Subcutaneous abdominal adipose tissue (tissue), 5 donors: Measurements from ENCODE around the gene C4orf50.
"Not testable (repeated sequence)": the region's sequence is repeated elsewhere in the genome, so short reads cannot be mapped to it uniquely, and the experiment has no call there.

Experiments
- H3K27ac ChIP-seq: one replicate; pipeline ENCODE4 v1.7.0; 2013; ENCODE audit warnings: low read depth, mild to moderate bottlenecking, inconsistent platforms, low read length, moderate library complexity
- H3K27me3 ChIP-seq, 5 donors: one replicate each; pipeline ENCODE4 v1.7.0; 2013; ENCODE audit warnings: low read length in 5 of 5, inconsistent platforms in 1 of 5; ENCODE audit not compliant: control insufficient read depth in 5 of 5, insufficient read depth in 4 of 5
- H3K36me3 ChIP-seq, 5 donors: one replicate each; pipeline ENCODE4 v1.7.0; 2013; ENCODE audit warnings: low read length in 5 of 5; ENCODE audit not compliant: control insufficient read depth in 5 of 5, insufficient read depth in 5 of 5
- H3K4me1 ChIP-seq, 5 donors: one replicate each; pipeline ENCODE4 v1.7.0; 2013; ENCODE audit warnings: low read length in 5 of 5, mild to moderate bottlenecking in 3 of 5, moderate library complexity in 1 of 5; ENCODE audit not compliant: control insufficient read depth in 5 of 5, insufficient read depth in 5 of 5
- H3K4me3 ChIP-seq, 5 donors: one replicate each; pipeline ENCODE4 v1.7.0; 2013; ENCODE audit warnings: low read length in 5 of 5, low read depth in 1 of 5
- H3K9ac ChIP-seq, 5 donors: one replicate each; pipeline ENCODE4 v1.7.0; 2013; ENCODE audit warnings: low read length in 5 of 5, mild to moderate bottlenecking in 4 of 5, moderate library complexity in 3 of 5
- H3K9me3 ChIP-seq, 5 donors: one replicate each; pipeline ENCODE4 v1.7.0; 2013; ENCODE audit warnings: low read length in 5 of 5; ENCODE audit not compliant: control insufficient read depth in 5 of 5
- donor health status: healthy.
- donor health status: healthy.
- donor health status: healthy.
- donor health status: healthy.
- donor health status: healthy.

Gene C4orf50

DNA sequence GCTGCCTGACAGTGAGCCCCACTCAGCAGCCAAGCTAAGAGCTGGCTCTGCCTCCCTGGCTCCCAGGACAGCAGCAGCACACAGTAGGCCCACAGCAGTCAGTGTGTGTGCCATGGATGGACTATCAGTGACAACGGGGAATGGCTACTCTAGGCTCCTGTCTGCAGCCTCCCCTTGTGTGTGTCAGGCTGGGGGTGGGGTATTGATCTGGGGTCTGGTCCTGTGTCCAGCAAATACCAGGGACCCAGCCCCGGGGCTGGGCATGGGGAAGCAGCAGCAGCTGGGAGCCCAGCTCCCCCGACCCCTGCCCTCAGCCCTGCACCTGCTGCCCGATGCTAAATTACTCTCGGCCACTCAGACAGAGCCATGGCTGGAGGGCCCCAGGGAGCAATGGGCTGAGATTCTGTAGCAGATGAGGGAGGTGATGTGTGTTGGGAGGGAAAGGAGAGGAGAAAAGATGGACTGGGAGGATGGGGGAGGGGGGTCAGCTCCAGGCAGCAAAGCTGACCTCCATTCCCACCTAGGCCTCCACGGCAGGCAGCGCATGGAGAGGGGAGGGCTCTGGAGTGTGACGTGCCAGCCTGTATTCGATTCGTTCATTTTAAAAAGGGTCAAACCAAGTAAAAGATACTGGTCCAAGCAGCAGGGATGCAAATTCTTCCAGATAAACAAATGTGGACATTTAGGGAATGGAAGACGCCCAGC, 64.0 kb downstream of the C4orf50 start:
- Histone ChIP-seq H3K9ac (no peak overlapping the region), H3K4me3 (no peak overlapping the region), H3K4me1 (peaks cover 0 to 18% (median 7%) of the 10 kb centered on the region in 5 donors), H3K36me3 (no peaks in the 10 kb centered on the region), H3K27me3 (peaks cover 29 to 42% (median 40%) of the 10 kb centered on the region in 5 donors), H3K9me3 (no peaks in the 10 kb centered on the region), H3K27ac (no peak overlapping the region)

DNA sequence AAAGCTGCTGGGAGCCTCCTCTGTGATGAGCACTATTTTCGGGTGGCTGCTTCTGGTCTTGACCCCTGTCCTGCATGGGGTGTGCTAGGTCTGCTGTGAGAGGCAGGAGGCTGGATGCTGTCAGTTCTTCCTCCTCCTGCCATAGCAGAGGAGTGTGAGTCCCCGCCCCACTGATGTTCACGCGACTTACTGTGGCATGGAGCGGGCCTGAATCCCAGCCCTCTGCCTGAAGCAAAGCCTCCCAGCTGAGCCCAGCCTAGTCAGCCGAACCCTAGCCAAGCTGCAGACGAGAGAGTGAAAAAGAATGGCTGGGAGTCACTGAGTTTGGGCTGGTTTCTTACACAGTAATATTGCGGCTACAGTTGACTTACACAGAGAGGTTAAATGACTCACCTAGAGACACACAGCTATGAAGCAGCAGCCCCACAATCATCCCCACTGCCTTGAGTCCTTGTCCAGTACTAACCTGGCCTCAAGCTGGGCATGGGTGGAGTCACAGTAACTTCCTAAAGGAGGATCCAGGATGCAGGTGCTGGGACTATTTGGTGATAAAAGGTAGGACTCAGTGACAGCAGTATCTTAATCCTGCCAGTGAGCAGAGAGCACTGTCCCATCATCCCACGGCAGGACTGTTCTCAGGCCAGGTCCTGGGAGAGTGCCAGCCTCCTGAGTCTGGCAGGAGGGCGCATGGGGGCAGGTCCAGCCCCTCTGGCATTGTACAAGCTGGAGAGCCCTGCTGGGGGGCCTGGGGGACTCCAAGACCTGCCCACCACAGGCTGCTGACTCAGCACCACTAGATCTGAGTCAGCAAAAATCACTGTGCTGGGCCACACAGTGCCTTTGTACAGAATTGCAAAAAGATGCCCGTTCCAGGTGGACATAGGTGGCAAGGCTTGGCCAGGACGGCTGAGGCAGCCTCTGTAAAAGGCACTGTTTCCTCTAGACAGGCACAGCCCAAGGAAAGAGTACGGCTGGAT, 65.0 kb downstream of the C4orf50 start:
- peaks cover 0 to 18% (median 7%) of the 10 kb centered on the region in 5 donors for H3K4me1 ChIP-seq
- peaks cover 27 to 41% (median 38%) of the 10 kb centered on the region in 5 donors for H3K27me3 ChIP-seq
- H3K27ac ChIP-seq: no peak overlapping the region
- H3K9me3 ChIP-seq: no peaks in the 10 kb centered on the region
- no peak overlapping the region for H3K9ac ChIP-seq
- no peak overlapping the region for H3K4me3 ChIP-seq
- H3K36me3 ChIP-seq: no peaks in the 10 kb centered on the region

GRCh38 chr4:5952286-5952974, 65.8 kb downstream of the C4orf50 start:
- Histone ChIP-seq H3K36me3 (no peaks in the 10 kb centered on the region), H3K9me3 (peaks cover 0 to 3% (median 0%) of the 10 kb centered on the region in 5 donors), H3K9ac (no peak overlapping the region), H3K4me1 (peaks cover 0 to 18% (median 7%) of the 10 kb centered on the region in 5 donors), H3K27ac (no peak overlapping the region), H3K27me3 (peaks cover 28 to 41% (median 37%) of the 10 kb centered on the region in 5 donors), H3K4me3 (no peak overlapping the region)

- H3K27me3 ChIP-seq: peaks cover 12 to 27% (median 22%) of the 10 kb centered on the region in 5 donors
- not testable (repeated sequence) for H3K9ac ChIP-seq, H3K27ac ChIP-seq, H3K36me3 ChIP-seq, H3K4me3 ChIP-seq, H3K4me1 ChIP-seq
- peaks cover 0 to 12% (median 10%) of the 10 kb centered on the region in 5 donors for H3K9me3 ChIP-seq
Measured at GRCh38 chr4:5946653-5947052, 71.6 kb downstream of the C4orf50 start.

DNA sequence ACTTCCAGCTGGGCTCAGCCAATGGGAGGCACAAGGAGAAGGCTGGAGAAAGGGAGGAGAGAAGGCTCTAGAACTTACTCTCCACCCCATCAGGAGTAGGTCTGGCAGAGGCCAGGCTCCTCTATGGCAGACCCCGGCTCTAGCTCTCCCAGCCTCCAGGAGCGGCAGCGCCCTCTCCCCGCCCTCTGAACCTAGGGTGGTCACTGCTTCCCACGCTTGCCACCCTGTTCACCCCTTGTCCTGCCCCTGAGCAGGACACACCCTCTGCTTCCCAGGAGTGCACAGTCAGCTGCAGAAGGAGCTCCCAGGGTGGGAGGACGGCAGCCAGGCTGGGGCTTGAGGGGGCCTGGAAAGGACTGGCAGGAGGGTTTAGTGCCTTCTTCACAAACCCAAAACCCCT, 72.3 kb downstream of the C4orf50 start:
- Histone ChIP-seq H3K36me3 (no peaks in the 10 kb centered on the region), H3K27ac (no peak overlapping the region), H3K4me1 (no peaks in the 10 kb centered on the region), H3K9me3 (peaks cover 0 to 12% (median 10%) of the 10 kb centered on the region in 5 donors), H3K4me3 (no peak overlapping the region), H3K9ac (no peak overlapping the region), H3K27me3 (peaks cover 12 to 27% (median 22%) of the 10 kb centered on the region in 5 donors)

- H3K27ac ChIP-seq: no peak overlapping the region
- H3K36me3 ChIP-seq: no peaks in the 10 kb centered on the region
- H3K4me3 ChIP-seq: no peak overlapping the region
- H3K27me3 ChIP-seq: peaks cover 12 to 27% (median 22%) of the 10 kb centered on the region in 5 donors
- H3K9me3 ChIP-seq: peaks cover 0 to 16% (median 10%) of the 10 kb centered on the region in 5 donors
- H3K4me1 ChIP-seq: no peaks in the 10 kb centered on the region
- no peak overlapping the region for H3K9ac ChIP-seq
Measured at GRCh38 chr4:5945171-5945570, 73.1 kb downstream of the C4orf50 start.

DNA sequence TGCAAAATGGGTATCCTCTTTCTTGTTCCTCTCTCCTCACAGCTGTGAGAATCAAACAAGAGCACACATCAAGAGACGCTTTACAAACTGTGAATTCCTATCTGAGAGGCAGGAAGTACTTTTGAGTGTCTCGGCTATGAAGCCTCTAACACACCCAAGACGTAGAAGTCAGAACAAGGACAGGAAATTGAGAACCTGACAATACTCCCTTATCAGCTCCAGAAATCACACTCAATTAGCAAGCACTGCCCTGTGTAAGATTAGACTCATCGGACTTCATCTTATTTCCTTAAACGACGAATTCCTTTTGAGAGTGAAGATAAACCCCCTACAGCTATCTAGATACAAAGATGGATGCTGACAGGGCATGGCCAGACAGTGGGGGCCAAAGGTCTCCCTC, 74.7 kb downstream of the C4orf50 start:
- H3K27ac ChIP-seq: no peak overlapping the region
- H3K4me1 ChIP-seq: no peaks in the 10 kb centered on the region
- H3K9me3 ChIP-seq: peaks cover 0 to 16% (median 10%) of the 10 kb centered on the region in 5 donors
- no peak overlapping the region for H3K4me3 ChIP-seq
- no peaks in the 10 kb centered on the region for H3K36me3 ChIP-seq
- peaks cover 12 to 26% (median 22%) of the 10 kb centered on the region in 5 donors for H3K27me3 ChIP-seq
- no peak overlapping the region for H3K9ac ChIP-seq

DNA sequence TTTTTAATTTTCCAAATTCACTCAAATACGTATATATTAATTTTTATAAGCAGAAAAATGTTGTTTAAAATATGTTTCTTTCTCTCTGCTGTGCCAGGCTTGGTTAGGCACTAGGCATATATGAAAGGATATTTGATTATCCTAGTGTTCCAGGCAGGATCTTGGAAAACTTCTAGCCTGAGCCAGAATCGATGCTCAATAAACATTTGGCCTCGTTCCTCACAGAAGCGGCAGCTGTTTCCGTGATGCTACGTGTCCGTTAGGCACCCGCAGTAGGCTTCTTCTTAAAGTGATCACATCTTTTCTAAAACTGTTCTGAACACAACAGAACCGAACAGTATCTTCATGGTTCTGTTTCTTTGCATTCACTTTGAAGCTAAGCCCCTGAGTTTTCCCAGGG, 75.3 kb downstream of the C4orf50 start:
- peaks cover 12 to 24% (median 20%) of the 10 kb centered on the region in 5 donors for H3K27me3 ChIP-seq
- H3K9me3 ChIP-seq: peaks cover 0 to 16% (median 10%) of the 10 kb centered on the region in 5 donors
- no peak overlapping the region for H3K27ac ChIP-seq
- no peaks in the 10 kb centered on the region for H3K4me1 ChIP-seq
- H3K9ac ChIP-seq: no peak overlapping the region
- H3K36me3 ChIP-seq: no peaks in the 10 kb centered on the region
- no peak overlapping the region for H3K4me3 ChIP-seq

GRCh38 chr4:5941601-5942000, 76.6 kb downstream of the C4orf50 start:
- Histone ChIP-seq H3K27me3 (peaks cover 12 to 17% (median 13%) of the 10 kb centered on the region in 5 donors), H3K4me1 (no peaks in the 10 kb centered on the region), H3K9ac (no peak overlapping the region), H3K36me3 (no peaks in the 10 kb centered on the region), H3K9me3 (peaks cover 0 to 4% (median 4%) of the 10 kb centered on the region in 5 donors), H3K4me3 (no peak overlapping the region), H3K27ac (no peak overlapping the region)
